Ecto neural progenitor cell (in vitro differentiated cells): ENCODE data around the gene GOLGA6A.
A peak's percentile ranks its signal among the peaks of the same experiment; 100 is the strongest.

ENCODE experiments used
- DNase-seq: peaks from one replicate; pipeline ENCODE4 v3.0.0-alpha.2; 2018; ENCODE audit warnings: low spot score

GOLGA6A gene

GRCh38 chr15:74053517-74053916 is 28.8 kb downstream of the GOLGA6A start:
- peak; percentile 45 for DNase-seq

GRCh38 chr15:74052271-74053260 is 29.8 kb downstream of the GOLGA6A start:
- peak; percentile 41 for DNase-seq

GRCh38 chr15:74050556-74051234 is 31.7 kb downstream of the GOLGA6A start:
- no peak for DNase-seq

GRCh38 chr15:74050127-74050526 is 32.2 kb downstream of the GOLGA6A start:
- DNase-seq = peak; percentile 41

GRCh38 chr15:74046275-74046674 is 36.1 kb downstream of the GOLGA6A start:
- DNase-seq = no peak

DNA sequence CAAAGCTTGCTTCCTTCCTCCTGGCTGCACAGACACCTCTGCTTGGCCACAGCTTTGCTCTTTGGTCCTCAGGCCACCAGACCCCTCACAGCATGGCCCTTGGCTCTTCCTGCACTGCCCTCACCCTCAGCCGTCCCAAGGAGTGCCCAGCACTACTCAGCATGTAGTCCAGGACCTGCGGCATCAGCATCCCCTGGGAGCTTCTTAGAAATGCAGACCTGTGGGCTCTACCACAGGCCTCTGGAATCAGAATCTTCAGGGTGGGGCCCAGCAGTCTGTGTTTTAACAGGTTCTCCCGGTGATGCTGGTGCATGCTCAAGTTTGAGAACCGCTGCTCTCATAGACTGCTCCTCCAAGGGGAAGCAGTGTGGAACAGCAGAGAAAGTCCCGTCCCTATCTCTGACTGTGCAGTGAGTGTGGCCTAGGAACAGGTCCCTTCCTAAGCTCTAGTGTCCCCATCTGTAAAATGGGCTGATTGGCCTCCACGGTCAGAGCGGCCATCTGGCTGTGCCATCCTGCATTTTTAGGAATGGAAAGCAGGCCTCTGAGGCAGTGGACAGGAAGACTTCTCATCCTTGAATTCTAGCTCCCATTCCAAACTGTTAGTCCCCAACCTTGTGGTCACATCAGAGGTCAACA is 36.6 kb downstream of the GOLGA6A start:
- no peak for DNase-seq

DNA sequence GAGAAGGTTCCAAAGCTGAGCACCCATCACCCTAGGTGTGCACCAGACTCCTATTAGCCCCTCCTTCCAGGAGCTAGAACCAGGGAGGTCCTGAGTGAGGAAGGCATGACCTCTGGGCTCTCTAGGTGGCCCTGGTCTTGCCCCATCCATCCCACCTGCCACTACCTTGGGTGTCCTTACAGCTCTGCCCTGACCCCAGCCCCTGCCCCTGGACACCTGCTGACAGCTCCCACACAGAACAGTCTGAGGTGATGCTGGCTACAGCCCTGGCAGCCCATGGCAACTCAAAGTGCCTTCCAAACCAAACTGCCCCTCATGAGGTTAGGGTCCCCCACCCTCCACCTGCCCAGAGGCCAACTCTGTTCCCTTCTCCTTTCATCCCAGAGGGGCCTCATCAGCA is 37.2 kb downstream of the GOLGA6A start:
- DNase-seq = no peak

GRCh38 chr15:74044267-74045110 is 37.9 kb downstream of the GOLGA6A start:
- DNase-seq = peak; percentile 42

GRCh38 chr15:74043425-74044266 is 38.7 kb downstream of the GOLGA6A start:
- DNase-seq = peak; percentile 36

DNA sequence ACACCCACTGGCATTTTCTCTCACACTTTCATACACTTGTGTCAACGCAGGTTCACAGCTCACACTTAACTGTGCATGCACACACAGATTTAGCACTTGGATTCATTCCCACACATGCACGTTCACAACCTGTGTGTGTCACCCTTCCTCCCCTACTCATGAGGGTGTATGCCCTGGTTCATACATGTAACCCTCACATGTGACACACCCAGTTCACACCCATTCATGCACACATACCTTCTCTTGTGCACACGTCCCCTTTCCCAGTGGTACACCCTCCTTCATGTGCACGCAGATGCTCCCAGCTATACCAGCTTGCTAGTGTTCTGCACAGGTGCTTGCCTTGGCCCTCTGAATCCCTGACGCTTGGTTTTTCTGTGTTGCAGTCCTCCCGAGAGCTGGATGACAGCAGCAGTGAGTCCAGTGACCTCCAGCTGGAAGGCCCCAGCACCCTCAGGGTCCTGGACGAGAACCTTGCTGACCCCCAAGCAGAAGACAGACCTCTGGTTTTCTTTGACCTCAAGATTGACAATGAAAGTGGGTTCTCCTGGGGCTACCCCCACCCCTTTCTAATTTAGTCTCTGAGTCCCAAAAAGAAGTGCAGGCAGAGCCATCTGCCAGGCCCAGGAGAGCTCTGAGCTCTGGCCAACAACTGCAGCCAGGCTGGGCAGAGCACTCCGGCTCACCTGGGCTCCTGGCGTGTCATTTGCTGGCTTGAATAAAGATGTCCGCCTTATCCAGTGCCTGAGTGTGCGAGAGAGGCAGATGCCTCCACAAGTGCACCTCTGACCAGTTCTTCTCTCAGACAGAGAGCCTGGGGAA is 39.5 kb downstream of the GOLGA6A start:
- DNase-seq = peak; percentile 23

GRCh38 chr15:74041777-74042435 is 40.4 kb downstream of the GOLGA6A start:
- DNase-seq = peak; percentile 29

DNA sequence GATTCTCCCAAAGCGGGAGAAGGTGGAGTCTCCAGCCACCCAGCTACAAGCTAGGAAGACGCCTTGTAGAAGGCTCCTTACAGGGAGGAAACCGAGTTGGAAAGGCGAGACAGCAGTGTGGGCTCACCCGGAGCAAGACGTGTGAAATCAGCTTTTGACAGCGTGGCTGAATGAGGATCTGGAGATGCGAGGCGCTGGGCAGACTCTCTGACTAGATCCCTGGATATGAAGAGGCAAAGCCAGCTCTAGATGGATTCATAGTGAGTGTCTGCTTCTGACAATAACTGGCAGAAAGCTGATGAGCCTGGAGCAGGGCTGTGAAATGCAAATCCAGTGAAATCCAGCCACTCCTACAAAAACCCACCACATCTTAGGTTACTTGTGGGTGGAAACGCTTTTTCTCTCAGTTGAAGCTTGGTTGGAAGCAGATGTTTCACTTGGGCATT is 41.0 kb downstream of the GOLGA6A start:
- DNase-seq = peak; percentile 32

- DNase-seq = peak; percentile 45
Measured at GRCh38 chr15:74040109-74040850, 42.1 kb downstream of the GOLGA6A start.

GRCh38 chr15:74039656-74040010 is 42.7 kb downstream of the GOLGA6A start:
- DNase-seq = no peak

- DNase-seq = no peak
Measured at GRCh38 chr15:74038707-74039655, 43.4 kb downstream of the GOLGA6A start.

GRCh38 chr15:74037171-74038117 is 44.9 kb downstream of the GOLGA6A start:
- DNase-seq = no peak
